Type B pancreatic cell (in vitro differentiated cells): Measurements from ENCODE around the gene FOXN3. TPM values are rescaled to one million over a fixed set of nuclear protein-coding genes. Genes with fewer than 3 reads are reported as not detected.

ENCODE experiments used
- DNase-seq: peaks from one replicate; pipeline ENCODE4 v3.0.0; 2021; ENCODE audit warnings: mixed read lengths; ENCODE audit not compliant: unreplicated experiment; ENCODE audit errors: extremely low spot score
- H3K27ac Mint-ChIP-seq: 2 replicates; pipeline ENCODE4 v1.8.0; 2021; ENCODE audit warnings: mild to moderate bottlenecking, mixed read lengths
- H3K27me3 Mint-ChIP-seq: 2 replicates; pipeline ENCODE4 v1.8.0; 2021; ENCODE audit warnings: mixed read lengths
- H3K36me3 Mint-ChIP-seq: 2 replicates; pipeline ENCODE4 v1.8.0; 2021; ENCODE audit warnings: mixed read lengths
- H3K4me1 Mint-ChIP-seq: one replicate; pipeline ENCODE4 v1.8.0; 2021; ENCODE audit warnings: mixed read lengths; ENCODE audit not compliant: unreplicated experiment
- H3K4me3 Mint-ChIP-seq: 2 replicates; pipeline ENCODE4 v1.8.0; 2021; ENCODE audit warnings: mild to moderate bottlenecking, mixed read lengths
- H3K9me3 Mint-ChIP-seq: 2 replicates; pipeline ENCODE4 v1.8.0; 2021; ENCODE audit warnings: mixed read lengths
- total RNA-seq: library from RNA; stranded (reverse); gene quantifications from 2 replicates; pipeline ENCODE4 v1.2.1, GENCODE V29; 2021; ENCODE audit warnings: low replicate concordance
- TF ChIP-seq, protein P1 (sequence below): fragments of 200-600 bp; sonication (generic); conservative IDR thresholded peaks from 2 replicates; pipeline ENCODE4 v1.5.0; 2021; ENCODE audit warnings: antibody characterized with exemption, mild to moderate bottlenecking

The FOXN3 gene
- total RNA-seq, 1 donor from 2014 or later: 73.5 TPM

DNA sequence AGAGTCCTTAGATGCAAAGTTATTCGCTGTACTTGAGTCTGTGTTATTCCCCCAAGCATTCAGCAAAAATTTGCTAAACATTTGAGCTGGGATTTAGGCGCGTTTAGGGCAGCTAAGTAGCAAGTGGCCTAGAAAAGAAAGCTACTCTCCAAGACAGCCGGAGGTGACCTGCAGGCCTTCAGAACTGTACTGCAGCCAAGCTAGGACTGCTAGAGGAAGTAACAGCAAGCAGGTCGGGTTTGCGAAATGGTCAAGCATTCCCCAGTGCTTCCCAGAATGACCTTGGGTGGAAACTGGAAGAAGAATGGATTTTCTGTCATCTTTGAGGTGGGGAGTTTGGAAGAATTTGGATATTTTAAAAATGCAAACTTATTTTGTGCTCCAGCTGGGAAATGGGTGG, 287.5 kb downstream of the FOXN3 start:
- Mint-ChIP-seq H3K4me1 (no peaks in the 10 kb centered on the region), H3K27ac (no peak overlapping the region), H3K4me3 (no peak overlapping the region), H3K27me3 (peaks cover 5% of the 10 kb centered on the region), H3K36me3 (no peaks in the 10 kb centered on the region), H3K9me3 (no peaks in the 10 kb centered on the region)
- TF ChIP-seq, protein P1, sequence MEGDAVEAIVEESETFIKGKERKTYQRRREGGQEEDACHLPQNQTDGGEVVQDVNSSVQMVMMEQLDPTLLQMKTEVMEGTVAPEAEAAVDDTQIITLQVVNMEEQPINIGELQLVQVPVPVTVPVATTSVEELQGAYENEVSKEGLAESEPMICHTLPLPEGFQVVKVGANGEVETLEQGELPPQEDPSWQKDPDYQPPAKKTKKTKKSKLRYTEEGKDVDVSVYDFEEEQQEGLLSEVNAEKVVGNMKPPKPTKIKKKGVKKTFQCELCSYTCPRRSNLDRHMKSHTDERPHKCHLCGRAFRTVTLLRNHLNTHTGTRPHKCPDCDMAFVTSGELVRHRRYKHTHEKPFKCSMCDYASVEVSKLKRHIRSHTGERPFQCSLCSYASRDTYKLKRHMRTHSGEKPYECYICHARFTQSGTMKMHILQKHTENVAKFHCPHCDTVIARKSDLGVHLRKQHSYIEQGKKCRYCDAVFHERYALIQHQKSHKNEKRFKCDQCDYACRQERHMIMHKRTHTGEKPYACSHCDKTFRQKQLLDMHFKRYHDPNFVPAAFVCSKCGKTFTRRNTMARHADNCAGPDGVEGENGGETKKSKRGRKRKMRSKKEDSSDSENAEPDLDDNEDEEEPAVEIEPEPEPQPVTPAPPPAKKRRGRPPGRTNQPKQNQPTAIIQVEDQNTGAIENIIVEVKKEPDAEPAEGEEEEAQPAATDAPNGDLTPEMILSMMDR: no peak
- no peak for DNase-seq

DNA sequence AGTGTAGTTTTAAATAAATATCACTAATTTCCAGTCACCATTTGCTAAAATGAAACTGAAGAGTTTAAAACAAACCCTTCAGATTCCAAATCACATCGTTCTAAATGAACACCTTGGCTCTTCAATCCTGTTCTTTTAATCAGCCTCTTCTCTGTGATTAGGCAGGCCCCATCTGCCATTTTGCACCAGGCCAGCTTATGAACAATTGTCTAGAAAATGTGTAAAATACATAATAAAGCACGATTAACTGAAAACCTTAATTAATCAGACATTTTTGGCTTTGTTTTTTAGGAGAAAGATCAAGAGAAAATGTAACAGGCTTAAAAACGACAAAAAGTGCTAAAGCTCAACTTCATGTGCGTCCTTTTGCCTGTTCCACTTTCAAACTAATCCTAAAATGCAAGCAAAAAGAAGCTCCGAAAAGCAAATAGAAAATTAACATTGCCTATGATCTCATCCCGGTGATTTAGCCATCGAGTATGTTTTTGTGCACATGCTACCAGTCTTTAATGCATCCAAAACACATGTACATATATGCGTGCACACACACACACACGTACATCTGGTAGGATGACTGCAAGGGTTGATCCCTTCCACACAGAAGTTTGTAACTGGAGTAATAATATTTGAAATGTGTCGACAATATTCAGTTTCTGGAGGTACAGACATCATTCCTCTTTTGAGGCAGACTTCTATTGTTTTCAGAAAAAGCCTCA, 288.6 kb downstream of the FOXN3 start:
- Mint-ChIP-seq H3K27me3 (peaks cover 5% of the 10 kb centered on the region), H3K36me3 (no peaks in the 10 kb centered on the region), H3K4me1 (no peaks in the 10 kb centered on the region), H3K27ac (no peak overlapping the region), H3K4me3 (no peak overlapping the region), H3K9me3 (no peaks in the 10 kb centered on the region)
- TF ChIP-seq, protein P1: no peak
- no peak for DNase-seq

DNA sequence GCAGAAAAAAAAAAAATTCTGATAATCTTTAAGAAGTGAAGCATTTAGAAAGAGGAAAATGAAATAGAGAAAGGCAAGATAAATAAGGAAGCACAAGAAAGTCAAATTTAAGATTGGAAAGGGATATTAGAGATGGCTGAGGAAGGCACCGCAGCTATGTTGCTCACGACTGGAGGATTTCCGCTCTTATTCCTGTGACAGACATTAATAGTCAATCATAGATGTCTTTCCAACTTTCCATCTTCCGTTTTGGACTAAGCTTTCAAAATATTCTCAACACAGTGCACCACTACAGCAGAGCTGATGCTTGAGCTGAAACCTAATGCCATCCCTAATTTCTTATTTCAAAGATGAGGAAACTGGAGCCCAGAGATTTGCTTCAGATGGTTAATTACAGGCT, 290.6 kb downstream of the FOXN3 start:
- TF ChIP-seq, protein P1: no peak
- Mint-ChIP-seq H3K36me3 (no peaks in the 10 kb centered on the region), H3K4me1 (peaks cover 13% of the 10 kb centered on the region), H3K27ac (no peak overlapping the region), H3K27me3 (peaks cover 5% of the 10 kb centered on the region), H3K9me3 (no peaks in the 10 kb centered on the region), H3K4me3 (no peak overlapping the region)
- DNase-seq: no peak

DNA sequence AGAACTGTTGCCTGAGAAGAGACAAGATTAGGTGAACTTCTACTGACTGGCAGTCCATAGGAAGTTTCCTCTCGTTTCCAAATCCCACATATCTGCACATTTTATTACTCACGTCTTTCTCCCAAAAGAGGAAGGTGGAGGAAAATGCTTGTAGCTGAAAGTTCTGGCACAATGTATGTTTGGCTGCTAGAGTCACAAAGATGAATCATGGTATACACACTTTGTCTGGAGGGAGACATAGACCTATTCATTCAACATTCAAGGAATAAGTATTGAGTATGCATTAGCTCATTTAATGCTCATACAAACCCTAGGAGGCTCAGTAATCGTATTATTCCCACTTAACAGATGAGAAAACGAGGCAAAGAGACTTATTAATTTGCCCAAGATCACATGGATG, 291.8 kb downstream of the FOXN3 start:
- Mint-ChIP-seq H3K27me3 (peaks cover 5% of the 10 kb centered on the region), H3K4me3 (no peak overlapping the region), H3K9me3 (no peaks in the 10 kb centered on the region), H3K27ac (no peak overlapping the region), H3K36me3 (no peaks in the 10 kb centered on the region), H3K4me1 (peaks cover 16% of the 10 kb centered on the region)
- TF ChIP-seq, protein P1: no peak
- DNase-seq: no peak

DNA sequence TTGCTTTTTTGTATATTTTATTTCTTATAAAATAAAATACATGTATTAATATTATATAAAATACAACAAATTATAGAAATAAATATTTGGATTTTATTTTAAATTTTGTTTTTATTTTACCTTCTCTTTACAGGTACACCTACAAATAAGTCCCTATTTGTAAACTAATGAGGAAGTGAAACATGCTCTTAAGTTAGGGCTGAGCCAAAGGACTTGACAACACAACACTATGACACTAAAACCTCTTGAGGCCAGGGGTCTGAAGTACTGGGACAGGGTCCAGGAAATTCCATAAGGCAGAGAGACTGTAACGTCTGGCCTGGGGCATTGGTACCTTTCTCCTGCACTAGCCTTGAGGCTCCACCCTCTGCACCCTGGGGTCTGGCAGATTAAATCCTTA, 293.2 kb downstream of the FOXN3 start:
- Mint-ChIP-seq H3K27ac (no peak overlapping the region), H3K36me3 (no peaks in the 10 kb centered on the region), H3K4me1 (peaks cover 16% of the 10 kb centered on the region), H3K9me3 (no peaks in the 10 kb centered on the region), H3K4me3 (no peak overlapping the region), H3K27me3 (peaks cover 5% of the 10 kb centered on the region)
- TF ChIP-seq, protein P1: no peak
- DNase-seq: no peak
